Measurements from ENCODE around the gene CHST4.
"Not testable (repeated sequence)": the region's sequence is repeated elsewhere in the genome, so short reads cannot be mapped to it uniquely, and the experiment has no call there.

Gene CHST4

GRCh38 chr16:71524566-71525553 is 1.4 kb upstream of the CHST4 start:
- DNase-seq = no peak

- no peak for DNase-seq
Measured at GRCh38 chr16:71528257-71528656, 2.0 kb downstream of the CHST4 start.

GRCh38 chr16:71528863-71529262 is 2.6 kb downstream of the CHST4 start:
- no peak for DNase-seq

GRCh38 chr16:71532366-71532765 is 6.1 kb downstream of the CHST4 start:
- no peak for DNase-seq

GRCh38 chr16:71536752-71537499 is 10.7 kb downstream of the CHST4 start:
- DNase-seq = no peak

GRCh38 chr16:71537643-71538042 is 11.4 kb downstream of the CHST4 start:
- DNase-seq = no peak

- no peak for DNase-seq
Measured at GRCh38 chr16:71542377-71542776, 16.2 kb downstream of the CHST4 start.

- no peak for DNase-seq
Measured at GRCh38 chr16:71547168-71547567, 20.9 kb downstream of the CHST4 start.

- DNase-seq = no peak
Measured at GRCh38 chr16:71552698-71553503, 26.7 kb downstream of the CHST4 start.

GRCh38 chr16:71555230-71555891 is 29.1 kb downstream of the CHST4 start:
- no peak for DNase-seq

GRCh38 chr16:71557299-71557698 is 31.1 kb downstream of the CHST4 start:
- no peak for DNase-seq

GRCh38 chr16:71557954-71558582 is 31.8 kb downstream of the CHST4 start:
- DNase-seq = no peak

GRCh38 chr16:71559855-71560254 is 33.6 kb downstream of the CHST4 start:
- no peak for DNase-seq

GRCh38 chr16:71561886-71562285 is 35.7 kb downstream of the CHST4 start:
- not testable (repeated sequence) for DNase-seq

- no peak for DNase-seq
Measured at GRCh38 chr16:71562552-71562951, 36.3 kb downstream of the CHST4 start.

- no peak for DNase-seq
Measured at GRCh38 chr16:71564335-71564967, 38.2 kb downstream of the CHST4 start.

GRCh38 chr16:71565812-71566700 is 39.8 kb downstream of the CHST4 start:
- no peak for DNase-seq

GRCh38 chr16:71567931-71568330 is 41.7 kb downstream of the CHST4 start:
- no peak for DNase-seq

- DNase-seq = no peak
Measured at GRCh38 chr16:71568551-71568950, 42.3 kb downstream of the CHST4 start.

- DNase-seq = no peak
Measured at GRCh38 chr16:71569621-71570020, 43.4 kb downstream of the CHST4 start.

Measured in NCI-H524 treated with DMSO at 0.1 percent for 48 hours (cell line).